Heart right ventricle (tissue), 16 donors: ENCODE measurements around the gene FAM78B. TPM values are rescaled to one million over a fixed set of nuclear protein-coding genes. Genes with fewer than 3 reads are reported as not detected.
A peak's percentile ranks its signal among the peaks of the same experiment; 100 is the strongest.

Experiments used
- ATAC-seq, 8 donors: fragments of 200-7000 bp; cut with Tn5 transposase; one replicate each; pipeline ENCODE4 v1.9.1; 2020; ENCODE audit warnings: mild to moderate bottlenecking in 8 of 8, moderate library complexity in 8 of 8, moderate number of reproducible peaks in 1 of 8
- DNase-seq, 2 donors: peaks; one replicate each; pipeline ENCODE4 v3.0.0-alpha.2; 2020
- H3K27ac ChIP-seq, 10 donors: fragments of 200-600 bp; sonication (generic) in 2 of 10; one replicate each; pipeline versions ENCODE4 v1.5.0 to v1.8.0; 2020 to 2022; ENCODE audit warnings: mild to moderate bottlenecking in 3 of 10
- H3K27me3 ChIP-seq, 7 donors: fragments of 200-600 bp; one replicate each; pipeline ENCODE4 v1.8.0; 2021 to 2022; ENCODE audit warnings: mild to moderate bottlenecking in 2 of 7
- H3K36me3 ChIP-seq, 9 donors: fragments of 200-600 bp; sonication (generic) in 1 of 9; one replicate each; pipeline versions ENCODE4 v1.5.0 to v1.8.0; 2020 to 2022; ENCODE audit warnings: mild to moderate bottlenecking in 2 of 9
- H3K4me1 ChIP-seq, 9 donors: fragments of 200-600 bp; sonication (generic) in 1 of 9; one replicate each; pipeline versions ENCODE4 v1.5.0 to v1.8.0; 2020 to 2022; ENCODE audit warnings: mild to moderate bottlenecking in 4 of 9
- H3K4me3 ChIP-seq, 10 donors: fragments of 200-600 bp; sonication (generic) in 2 of 10; one replicate each; pipeline versions ENCODE4 v1.5.0 to v1.8.0; 2020 to 2022; ENCODE audit warnings: mild to moderate bottlenecking in 7 of 10, moderate library complexity in 2 of 10
- H3K9me3 ChIP-seq, 11 donors: fragments of 200-600 bp in 10 of 11; sonication (generic) in 2 of 11; one replicate each; pipeline versions ENCODE4 v1.5.0 to v1.8.0; 2013 to 2022; ENCODE audit warnings: mild to moderate bottlenecking in 2 of 11, control low read depth in 1 of 11, moderate library complexity in 1 of 11
- CTCF ChIP-seq, 9 donors: fragments of 200-600 bp; sonication (generic) in 2 of 9; IDR thresholded peaks; one replicate each; pipeline versions ENCODE4 v1.5.0 to v1.8.0; 2021 to 2022; ENCODE audit warnings: antibody characterized with exemption in 9 of 9, mild to moderate bottlenecking in 5 of 9, moderate library complexity in 1 of 9
- WGBS, 2 donors: extraction: QIAGEN DNeasy Blood & Tissue Kit; methylation state at CpG; one replicate each; pipeline ENCODE4 v1.1.7; 2013; ENCODE audit warnings: inconsistent platforms in 1 of 2; 5-methylcytosine and 5-hydroxymethylcytosine counted together
- intact Hi-C, 10 donors: fragments of 100-400 bp; cut with DNase I; formaldehyde crosslinking; loops; one replicate each; pipeline versions ENCODE4 v1.11.1 to v1.14.2; 2022
- polyA plus RNA-seq, 2 donors: library from polyadenylated mRNA; stranded (reverse); fragments of 200-250 nt; gene quantifications; one replicate each; pipeline ENCODE4 v1.2.3, GENCODE V29; 2013
- total RNA-seq, 10 donors: library from RNA; stranded (reverse); fragmentation: NEBNext Ultra II Directional in 3 of 10; extraction: Animal tissue kit (Norgen Biotek cat#: 25700) in 3 of 10; gene quantifications; one replicate each; pipeline versions ENCODE4 v1.2.1 to v1.2.4, GENCODE V29; 2021 to 2023
- donor health status: Arrhythmogenic right ventricular cardiomyopathy.
- donor health status: ischemic (EF 13 %, LVEDD 7.1; RV severe dilation, severe dysfunction).
- donor health status: healthy with polysubstance abuse.
- donor health status: DM: no; HTN: yes; CAD: no.
- donor health status: DM: no; HTN: no; CAD: no.
- donor health status: ischemic (EF 25% LVEDD 6.9; RV normal size, moderate dysfunction).
- donor health status: ischemic (EF 25% LVEDD 5.7; RV mildly dilated, moderate dysfunction).
- donor health status: healthy.
- donor health status: DM: yes; HTN: yes; CAD: no.
- donor health status: Ischemic cardiomyopathy.
- donor health status: ischemic (EF 35%, LVEDD 5.7; RV mildly dilated, moderate dysfunction).
- donor health status: nonischemic (EF 11% LVEDD 7.7; RV severe dilation, severe dysfunction).
- donor health status: DM: yes; HTN: yes; CAD: no.
- donor health status: PGD.
- donor health status: ischemic (EF 29% LVEDD 5.4; RV normal size, mild dysfunction).
- donor health status: nonischemic (EF 23%, LVEDD 6.1; RV moderate dilation, normal function).

The FAM78B gene
- total and polyA plus RNA-seq, 12 donors: 1.4 to 5.4 (median 2.4) TPM

GRCh38 chr1:166176416-166176815, 9.6 kb upstream of the FAM78B start:
- intact Hi-C loops: no loop called here
- ATAC-seq (no peak), DNase-seq (no peak)
- no peak overlapping the region for H3K27ac ChIP-seq
- no peaks in the 10 kb centered on the region for H3K36me3 ChIP-seq
- 84 to 86% methylated on average over 2 of the region's 2 CpGs for WGBS, 2 donors
- no peak overlapping the region for H3K4me3 ChIP-seq
- H3K4me1 ChIP-seq: no peaks in the 10 kb centered on the region
- TF ChIP-seq CTCF (IDR thresholded peaks at IDR 0.05): no peak
- H3K27me3 ChIP-seq: peaks cover 0 to 7% (median 4%) of the 10 kb centered on the region in 7 donors
- H3K9me3 ChIP-seq: no peaks in the 10 kb centered on the region

DNA sequence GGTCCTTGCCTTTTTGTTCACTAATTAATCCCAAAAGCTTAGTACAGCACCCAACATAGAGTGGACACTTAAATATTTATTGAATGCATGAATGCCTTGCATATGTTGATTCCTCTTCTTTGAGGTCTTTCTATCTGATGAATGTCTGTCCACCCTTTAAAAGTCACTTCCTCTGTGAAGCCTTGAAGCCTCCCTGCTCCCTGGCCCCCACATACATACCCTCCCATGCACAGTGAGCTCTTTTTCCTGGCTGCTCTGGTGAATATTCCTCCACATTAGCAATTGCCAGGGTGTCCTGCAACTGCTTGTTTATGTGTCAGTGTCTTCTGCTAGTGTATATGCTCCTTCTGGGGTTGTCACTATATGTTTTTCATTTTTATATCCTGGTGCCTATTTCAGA, 8.2 kb upstream of the FAM78B start:
- Histone ChIP-seq H3K27me3 (peaks cover 0 to 7% (median 5%) of the 10 kb centered on the region in 7 donors), H3K27ac (no peak overlapping the region), H3K4me1 (peaks cover 0 to 2% (median 0%) of the 10 kb centered on the region in 9 donors), H3K36me3 (no peaks in the 10 kb centered on the region), H3K9me3 (no peaks in the 10 kb centered on the region), H3K4me3 (no peak overlapping the region)
- DNase-seq (no peak), ATAC-seq (no peak)
- intact Hi-C loops: no loop called here
- TF ChIP-seq CTCF (IDR thresholded peaks at IDR 0.05): no peak

DNA sequence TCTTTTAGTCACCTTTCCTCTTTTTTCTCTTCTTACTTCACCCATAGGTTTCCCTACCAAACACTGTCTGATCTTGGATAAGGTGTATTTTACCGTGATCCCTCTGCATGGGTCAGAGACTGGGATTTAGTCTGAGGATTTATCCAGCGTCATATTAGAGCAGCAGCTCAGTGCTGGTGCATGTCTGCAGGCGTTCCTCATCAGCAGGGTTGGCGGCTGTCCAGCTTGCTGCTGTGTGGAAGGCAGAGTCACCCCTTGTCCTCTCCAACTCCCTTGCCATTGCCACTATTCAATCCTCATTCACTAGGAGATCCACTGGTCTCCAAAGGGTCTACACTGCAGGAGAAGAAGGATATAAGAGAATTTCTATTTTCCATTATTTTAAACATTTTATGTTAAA, 7.3 kb upstream of the FAM78B start:
- peak in 6 of 8 donors; percentile 56 to 83 (median 82) for ATAC-seq
- H3K27me3 ChIP-seq: peaks cover 0 to 12% (median 5%) of the 10 kb centered on the region in 7 donors
- WGBS, 2 donors: 35 to 45% methylated on average over 4 of the region's 4 CpGs
- DNase-seq: peak; percentile 60 to 77
- H3K9me3 ChIP-seq: no peaks in the 10 kb centered on the region
- no peaks in the 10 kb centered on the region for H3K36me3 ChIP-seq
- H3K27ac ChIP-seq: no peak overlapping the region
- intact Hi-C loops: no loop called here
- peaks cover 0 to 4% (median 0%) of the 10 kb centered on the region in 9 donors for H3K4me1 ChIP-seq
- H3K4me3 ChIP-seq: no peak overlapping the region
- no peak for TF ChIP-seq CTCF (IDR thresholded peaks at IDR 0.05)

DNA sequence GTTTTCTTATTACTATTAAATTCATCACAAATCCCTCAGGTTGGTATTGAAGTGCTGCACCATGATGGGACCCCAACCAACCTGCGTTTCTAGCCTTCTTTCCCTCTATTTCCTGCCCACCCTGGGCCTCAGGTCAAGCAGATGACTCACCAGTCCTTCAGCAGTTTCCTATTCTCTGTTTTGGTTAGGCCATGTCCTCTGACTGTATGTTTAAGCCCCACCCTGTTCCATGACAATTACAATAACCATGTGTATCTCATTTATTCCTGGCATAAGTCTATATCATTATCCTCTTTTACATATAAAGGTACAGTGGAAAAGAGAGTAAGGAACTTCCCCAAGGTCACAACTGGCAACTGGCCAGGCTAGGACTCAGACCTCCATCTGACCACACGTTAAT, 5.3 kb upstream of the FAM78B start:
- no peak for ATAC-seq
- no peak for TF ChIP-seq CTCF (IDR thresholded peaks at IDR 0.05)
- H3K4me3 ChIP-seq: no peak overlapping the region
- H3K27me3 ChIP-seq: peaks cover 0 to 23% (median 1%) of the 10 kb centered on the region in 7 donors
- intact Hi-C loops: no loop called here
- no peaks in the 10 kb centered on the region for H3K36me3 ChIP-seq
- DNase-seq: no peak
- H3K4me1 ChIP-seq: peaks cover 0 to 12% (median 7%) of the 10 kb centered on the region in 9 donors
- WGBS, 2 donors: 49 to 60% methylated on average over 2 of the region's 2 CpGs
- no peaks in the 10 kb centered on the region for H3K9me3 ChIP-seq
- H3K27ac ChIP-seq: no peak overlapping the region
